Tibial artery (tissue), 4 donors: ENCODE measurements around the gene CSNK1A1.
"Not testable (repeated sequence)": the region's sequence is repeated elsewhere in the genome, so short reads cannot be mapped to it uniquely, and the experiment has no call there.

ENCODE experiments used
- DNase-seq, 2 donors: peaks; one replicate each; pipeline ENCODE4 v3.0.0-alpha.2; 2019
- H3K27ac ChIP-seq, 2 donors: fragments of 200-600 bp; sonication (generic) in 1 of 2; 1 replicate in 1 of 2; 2 replicates in 1 of 2; pipeline ENCODE4 v1.5.1; 2018 to 2019; ENCODE audit warnings: mild to moderate bottlenecking in 1 of 2
- H3K27me3 ChIP-seq, 2 donors: fragments of 200-600 bp; sonication (generic) in 1 of 2; one replicate each; pipeline versions ENCODE4 v1.5.1 to v1.6.0; 2016 to 2019
- H3K36me3 ChIP-seq, 3 donors: fragments of 200-600 bp; sonication (generic) in 2 of 3; one replicate each; pipeline ENCODE4 v1.5.1; 2016 to 2019; ENCODE audit warnings: mild to moderate bottlenecking in 2 of 3
- H3K4me1 ChIP-seq, 4 donors: fragments of 200-600 bp; sonication (generic) in 2 of 4; 1 replicate in 3 of 4; 2 replicates in 1 of 4; pipeline ENCODE4 v1.5.1; 2016 to 2019
- H3K4me3 ChIP-seq, 2 donors: fragments of 200-600 bp; sonication (generic) in 1 of 2; 1 replicate in 1 of 2; 2 replicates in 1 of 2; pipeline ENCODE4 v1.5.1; 2018 to 2019; ENCODE audit warnings: mild to moderate bottlenecking in 2 of 2
- H3K9me3 ChIP-seq, 3 donors: fragments of 200-600 bp; sonication (generic) in 1 of 3; one replicate each; pipeline ENCODE4 v1.5.1; 2016 to 2019
- CTCF ChIP-seq, 2 experiments: fragments of 200-600 bp in 1 of 2; fragments of 450-650 bp in 1 of 2; IDR thresholded peaks; one replicate each; pipeline ENCODE4 v1.5.1; 2017 to 2019; ENCODE audit warnings: antibody characterized with exemption in 2 of 2, mild to moderate bottlenecking in 1 of 2, moderate library complexity in 1 of 2
- intact Hi-C: fragments of 100-400 bp; cut with DNase I; formaldehyde crosslinking; loops from one replicate; pipeline ENCODE4 v1.15.0; 2023; ENCODE audit warnings: low total_unique reads

CSNK1A1 gene

DNA sequence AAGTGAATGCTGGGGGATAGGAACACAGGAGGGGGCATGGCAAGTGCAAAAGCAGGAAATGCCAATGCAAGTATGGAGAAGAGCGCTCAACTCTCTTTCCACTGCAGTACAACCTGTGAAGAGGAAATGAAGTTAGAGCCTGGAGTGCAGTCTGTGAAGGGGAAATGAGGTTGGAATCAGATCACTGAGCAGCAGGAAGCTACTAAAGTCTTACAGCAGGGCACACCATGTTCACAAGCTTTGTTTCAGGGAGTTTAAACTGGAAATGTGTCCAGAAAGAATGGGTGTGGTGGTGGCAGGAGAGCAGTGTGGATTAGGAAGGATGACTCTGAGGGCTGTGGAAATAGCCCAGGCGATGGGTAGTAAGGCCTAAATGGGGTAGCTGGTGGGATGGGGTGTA, 45.5 kb upstream of the CSNK1A1 start:
- H3K4me3 ChIP-seq = no peak overlapping the region
- intact Hi-C loops = no loop called here
- no peaks in the 10 kb centered on the region for H3K27me3 ChIP-seq
- no peaks in the 10 kb centered on the region for H3K9me3 ChIP-seq
- DNase-seq = no peak
- H3K27ac ChIP-seq = no peak overlapping the region
- H3K4me1 ChIP-seq = peaks cover 0 to 16% (median 11%) of the 10 kb centered on the region in 4 donors
- H3K36me3 ChIP-seq = peaks cover 12 to 29% (median 14%) of the 10 kb centered on the region in 3 donors
- no peak for TF ChIP-seq CTCF (IDR thresholded peaks at IDR 0.05)

DNA sequence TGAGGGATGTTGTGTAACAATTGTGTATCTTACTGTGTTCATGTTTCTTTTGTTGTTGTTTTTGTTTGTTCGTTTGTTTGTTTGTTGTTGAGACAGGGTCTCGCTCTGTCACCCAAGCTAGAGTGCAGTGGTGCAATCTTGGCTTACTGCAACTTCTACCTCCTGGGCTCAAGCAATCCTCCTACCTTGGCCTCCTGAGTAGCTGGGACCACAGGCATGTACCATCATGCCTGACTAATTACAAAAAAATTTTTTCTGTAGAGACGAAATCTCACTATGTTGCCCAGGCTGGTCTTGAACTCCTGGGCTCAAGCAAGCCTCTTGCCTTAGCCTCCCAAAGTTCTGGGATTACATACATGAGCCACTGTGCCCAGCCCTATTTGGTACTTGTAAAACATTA, 43.9 kb upstream of the CSNK1A1 start:
- Histone ChIP-seq H3K36me3 (peaks cover 0 to 19% (median 5%) of the 10 kb centered on the region in 3 donors), H3K4me1 (peaks cover 0 to 16% (median 11%) of the 10 kb centered on the region in 4 donors)
- H3K27ac ChIP-seq, intact Hi-C loops, H3K4me3 ChIP-seq, DNase-seq, H3K9me3 ChIP-seq, H3K27me3 ChIP-seq: not testable (repeated sequence)

DNA sequence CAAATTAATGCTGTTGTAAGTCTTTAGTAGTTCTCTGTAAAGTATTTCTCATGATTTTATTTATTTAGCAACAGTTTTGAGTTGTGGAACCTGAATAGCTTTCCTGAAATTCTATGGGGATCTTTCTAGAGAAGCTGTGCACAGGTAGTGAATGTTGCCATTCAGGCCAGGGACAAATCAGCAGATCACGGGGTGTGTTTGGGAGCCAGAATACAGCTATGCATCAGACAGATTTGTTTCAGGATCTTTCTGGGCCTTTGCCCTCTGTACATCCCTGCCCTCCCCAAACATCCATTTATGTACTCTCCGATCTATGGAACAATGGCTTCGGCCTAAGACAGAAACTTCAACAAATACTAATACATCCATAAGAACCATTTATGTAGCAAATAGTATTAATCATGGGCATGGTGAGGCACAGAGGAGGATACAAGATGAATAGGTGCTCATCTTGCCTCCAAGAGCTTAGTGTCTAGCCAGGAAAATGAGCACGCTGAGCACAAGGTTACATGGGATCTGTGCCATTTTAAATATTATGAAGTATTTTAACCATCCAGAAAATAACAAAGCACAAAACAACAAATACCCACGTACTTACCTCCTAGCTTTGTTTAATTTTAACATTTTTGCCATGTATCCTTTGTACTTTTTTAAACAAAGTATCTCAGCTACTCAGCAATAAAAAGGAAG, 43.1 kb upstream of the CSNK1A1 start:
- no peak for TF ChIP-seq CTCF (IDR thresholded peaks at IDR 0.05)
- H3K4me3 ChIP-seq = no peak overlapping the region
- H3K27ac ChIP-seq = no peak overlapping the region
- peaks cover 0 to 13% (median 5%) of the 10 kb centered on the region in 3 donors for H3K36me3 ChIP-seq
- H3K4me1 ChIP-seq = peaks cover 0 to 16% (median 11%) of the 10 kb centered on the region in 4 donors
- no peak for DNase-seq
- H3K9me3 ChIP-seq = no peaks in the 10 kb centered on the region
- intact Hi-C loops = no loop called here
- no peaks in the 10 kb centered on the region for H3K27me3 ChIP-seq

- TF ChIP-seq CTCF (IDR thresholded peaks at IDR 0.05) = no peak
- H3K27ac ChIP-seq = no peak overlapping the region
- no peaks in the 10 kb centered on the region for H3K9me3 ChIP-seq
- H3K36me3 ChIP-seq = peaks cover 0 to 6% (median 0%) of the 10 kb centered on the region in 3 donors
- H3K27me3 ChIP-seq = no peaks in the 10 kb centered on the region
- intact Hi-C loops = no loop called here
- no peak overlapping the region for H3K4me3 ChIP-seq
- DNase-seq = no peak
- peaks cover 0 to 22% (median 13%) of the 10 kb centered on the region in 4 donors for H3K4me1 ChIP-seq
These were observed 42.1 kb upstream of the CSNK1A1 start for GRCh38 chr5:149593370-149593769.

- intact Hi-C loops = no loop called here
- TF ChIP-seq CTCF (IDR thresholded peaks at IDR 0.05) = no peak
- H3K36me3 ChIP-seq = peaks cover 0 to 6% (median 0%) of the 10 kb centered on the region in 3 donors
- H3K4me1 ChIP-seq = peaks cover 0 to 42% (median 30%) of the 10 kb centered on the region in 4 donors
- no peak for DNase-seq
- no peak overlapping the region for H3K4me3 ChIP-seq
- peak overlapping the region in 1 of 2 donors; percentile 31 for H3K27ac ChIP-seq
- H3K9me3 ChIP-seq = no peaks in the 10 kb centered on the region
- no peaks in the 10 kb centered on the region for H3K27me3 ChIP-seq
These were observed 37.7 kb upstream of the CSNK1A1 start for GRCh38 chr5:149588936-149589335.

GRCh38 chr5:149586708-149587318, 35.6 kb upstream of the CSNK1A1 start:
- H3K36me3 ChIP-seq = peaks cover 0 to 6% (median 0%) of the 10 kb centered on the region in 3 donors
- H3K4me1 ChIP-seq = peaks cover 0 to 60% (median 45%) of the 10 kb centered on the region in 4 donors

More at GRCh38 chr5:149586708-149587318, 35.6 kb upstream of the CSNK1A1 start:
- DNase-seq = no peak
- no peak for TF ChIP-seq CTCF (IDR thresholded peaks at IDR 0.05)
- no peaks in the 10 kb centered on the region for H3K9me3 ChIP-seq
- intact Hi-C loops = no loop called here
- peak overlapping the region; percentile 31 to 40 for H3K27ac ChIP-seq
- no peaks in the 10 kb centered on the region for H3K27me3 ChIP-seq
- no peak overlapping the region for H3K4me3 ChIP-seq
